HEK293 (cell line): Measurements from ENCODE around the gene C4orf51.

Source experiments
- CTCF ChIA-PET: fragments of 350-600 bp; formaldehyde crosslinking; extraction: SDS; loops from one replicate; lab custom pipeline; 2021; ENCODE audit warnings: antibody characterized with exemption; lab: Yijun Ruan, JAX
- POLR2A ChIA-PET: fragments of 300-600 bp; formaldehyde crosslinking; extraction: SDS; loops from one replicate; lab custom pipeline; 2020; ENCODE audit warnings: antibody characterized with exemption, inconsistent platforms; lab: Yijun Ruan, JAX
- H3K27ac ChIP-seq: fragments of 200-500 bp; sonication (Bioruptor generic); 2 replicates; pipeline ENCODE4 v1.5.1; 2014; ENCODE audit warnings: low read depth, low read length, control low read depth, inconsistent platforms; ENCODE audit errors: extremely low read depth
- H3K36me3 ChIP-seq, 2 experiments: fragments of 200-500 bp in 1 of 2; sonication (Bioruptor generic) in 1 of 2; 1 replicate in 1 of 2; 2 replicates in 1 of 2; pipeline ENCODE4 v1.5.1; 2014 to 2017; ENCODE audit warnings: inconsistent platforms in 2 of 2, low read length in 2 of 2; ENCODE audit not compliant: control insufficient read depth in 2 of 2, insufficient read depth in 1 of 2
- H3K4me1 ChIP-seq: fragments of 200-500 bp; sonication (Bioruptor generic); 2 replicates; pipeline ENCODE4 v1.5.1; 2014; ENCODE audit warnings: mild to moderate bottlenecking, low read length, inconsistent platforms; ENCODE audit not compliant: control insufficient read depth, insufficient read depth
- H3K4me3 ChIP-seq: 2 replicates; pipeline ENCODE4 v1.5.1; 2011; ENCODE audit warnings: low read depth, mild to moderate bottlenecking, control low read depth, low read length, moderate library complexity
- H3K9me3 ChIP-seq: fragments of 200-500 bp; sonication (Bioruptor generic); 2 replicates; pipeline ENCODE4 v1.5.1; 2014; ENCODE audit warnings: low read depth, low read length, inconsistent platforms; ENCODE audit not compliant: control insufficient read depth, insufficient read depth
- AEBP2 ChIP-seq: fragments of 450-650 bp; formaldehyde crosslinking; IDR thresholded peaks from 2 replicates; pipeline ENCODE4 v1.5.1; 2016; ENCODE audit warnings: missing biosample characterization, missing genetic modification characterization, borderline replicate concordance
- ATF2 ChIP-seq: fragments of 450-650 bp; formaldehyde crosslinking; IDR thresholded peaks from 2 replicates; pipeline ENCODE4 v1.5.1; 2016; ENCODE audit warnings: missing biosample characterization, missing genetic modification characterization, low read depth
- BCL11B ChIP-seq: fragments of 450-650 bp; formaldehyde crosslinking; IDR thresholded peaks from 2 replicates; pipeline ENCODE4 v1.5.1; 2016; ENCODE audit warnings: low read depth, missing biosample characterization, missing genetic modification characterization
- SALL2 ChIP-seq: fragments of 450-650 bp; formaldehyde crosslinking; IDR thresholded peaks from 2 replicates; pipeline ENCODE4 v1.5.0; 2017; ENCODE audit warnings: missing biosample characterization, mild to moderate bottlenecking, missing genetic modification characterization, borderline replicate concordance
- SP7 ChIP-seq: fragments of 450-650 bp; formaldehyde crosslinking; IDR thresholded peaks from 2 replicates; pipeline ENCODE4 v1.5.1; 2016; ENCODE audit warnings: missing biosample characterization, missing genetic modification characterization
- ZBTB8A ChIP-seq: fragments of 450-650 bp; formaldehyde crosslinking; IDR thresholded peaks from 2 replicates; pipeline ENCODE4 v1.5.1; 2016; ENCODE audit warnings: missing biosample characterization, missing genetic modification characterization
- ZFP37 ChIP-seq: fragments of 450-650 bp; formaldehyde crosslinking; IDR thresholded peaks from 2 replicates; pipeline ENCODE4 v1.5.1; 2016; ENCODE audit warnings: missing biosample characterization, missing genetic modification characterization
- ZNF132 ChIP-seq: fragments of 450-650 bp; formaldehyde crosslinking; IDR thresholded peaks from 2 replicates; pipeline ENCODE4 v1.5.1; 2017; ENCODE audit warnings: missing biosample characterization, missing genetic modification characterization, borderline replicate concordance
- ZNF239 ChIP-seq: fragments of 450-650 bp; formaldehyde crosslinking; IDR thresholded peaks from 2 replicates; pipeline ENCODE4 v1.5.1; 2016; ENCODE audit warnings: missing biosample characterization, missing genetic modification characterization
- ZNF280C ChIP-seq: fragments of 450-650 bp; formaldehyde crosslinking; IDR thresholded peaks from 2 replicates; pipeline ENCODE4 v1.5.1; 2016; ENCODE audit warnings: missing biosample characterization, missing genetic modification characterization
- ZNF302 ChIP-seq: fragments of 450-650 bp; formaldehyde crosslinking; IDR thresholded peaks from 2 replicates; pipeline ENCODE4 v1.5.1; 2016; ENCODE audit warnings: missing biosample characterization, missing genetic modification characterization, low read depth
- ZNF391 ChIP-seq: fragments of 450-650 bp; formaldehyde crosslinking; IDR thresholded peaks from 2 replicates; pipeline ENCODE4 v1.5.1; 2016; ENCODE audit warnings: low read depth, missing biosample characterization, missing genetic modification characterization, borderline replicate concordance
- ZNF518A ChIP-seq: fragments of 450-650 bp; formaldehyde crosslinking; conservative IDR thresholded peaks from 2 replicates; pipeline ENCODE4 v1.5.1; 2016; ENCODE audit warnings: low read depth, missing biosample characterization, missing genetic modification characterization
- ZNF544 ChIP-seq: fragments of 450-650 bp; formaldehyde crosslinking; IDR thresholded peaks from 2 replicates; pipeline ENCODE4 v1.5.0; 2017; ENCODE audit warnings: missing biosample characterization, missing genetic modification characterization
- ZNF837 ChIP-seq: fragments of 450-650 bp; formaldehyde crosslinking; IDR thresholded peaks from 2 replicates; pipeline ENCODE4 v1.5.1; 2016; ENCODE audit warnings: missing biosample characterization, missing genetic modification characterization
- ZSCAN4 ChIP-seq: fragments of 450-650 bp; formaldehyde crosslinking; IDR thresholded peaks from 2 replicates; pipeline ENCODE4 v1.5.1; 2017; ENCODE audit warnings: missing biosample characterization, missing genetic modification characterization

Gene C4orf51

GRCh38 chr4:145772347-145772746, 92.4 kb downstream of the C4orf51 start:
- POLR2A ChIA-PET: no interaction called here
- H3K36me3 ChIP-seq: peaks cover 0 to 33% of the 10 kb centered on the region in 2 experiments; a peak in 1 of 3 replicates
- no peak overlapping the region for H3K27ac ChIP-seq
- CTCF ChIA-PET: interaction anchor here (1.1 kb wide), 1 partner anchor 12 kb away, joined by 3 read pairs; no protein-coding TSS in a partner anchor
- TF ChIP-seq ZSCAN4 (tag by site-specific recombination) (no peak), ZNF837 (tag by site-specific recombination) (no peak), ZNF391 (tag by site-specific recombination) (no peak), ATF2 (tag by site-specific recombination) (no peak), SALL2 (tag by site-specific recombination) (no peak), ZNF280C (tag by site-specific recombination) (no peak), ZNF544 (no peak), BCL11B (no peak), ZBTB8A (tag by site-specific recombination) (no peak), ZNF302 (tag by site-specific recombination) (no peak), AEBP2 (no peak), ZNF132 (tag by site-specific recombination) (no peak)
- no peaks in the 10 kb centered on the region for H3K4me1 ChIP-seq
- no peak overlapping the region for H3K4me3 ChIP-seq
- H3K9me3 ChIP-seq: no peaks in the 10 kb centered on the region

- Histone ChIP-seq H3K27ac (no peak overlapping the region), H3K4me3 (no peak overlapping the region), H3K4me1 (no peaks in the 10 kb centered on the region), H3K9me3 (no peaks in the 10 kb centered on the region), H3K36me3 (peaks cover 0 to 33% of the 10 kb centered on the region in 2 experiments; a peak in 1 of 3 replicates)
- no peak for TF ChIP-seq ZFP37 (tag by site-specific recombination)
- TF ChIP-seq SP7: peak; percentile 24; the same call in 1 of the 2 replicates
- CTCF ChIA-PET: no interaction called here
- POLR2A ChIA-PET: no interaction called here
Measured at GRCh38 chr4:145773581-145774234, 93.8 kb downstream of the C4orf51 start.

- H3K9me3 ChIP-seq: no peaks in the 10 kb centered on the region
- TF ChIP-seq ZNF239 (tag by site-specific recombination) (no peak), ZNF518A (no peak)
Measured at GRCh38 chr4:145774473-145774872, 94.5 kb downstream of the C4orf51 start.

More at GRCh38 chr4:145774473-145774872, 94.5 kb downstream of the C4orf51 start:
- peaks cover 0 to 33% of the 10 kb centered on the region in 2 experiments; a peak in 1 of 3 replicates for H3K36me3 ChIP-seq
- no peak overlapping the region for H3K4me3 ChIP-seq
- no peak overlapping the region for H3K27ac ChIP-seq
- H3K4me1 ChIP-seq: no peaks in the 10 kb centered on the region
- ChIA-PET POLR2A (no interaction called here), CTCF (no interaction called here)
